ENCODE measurements around the gene BMS1.

BMS1 gene

DNA sequence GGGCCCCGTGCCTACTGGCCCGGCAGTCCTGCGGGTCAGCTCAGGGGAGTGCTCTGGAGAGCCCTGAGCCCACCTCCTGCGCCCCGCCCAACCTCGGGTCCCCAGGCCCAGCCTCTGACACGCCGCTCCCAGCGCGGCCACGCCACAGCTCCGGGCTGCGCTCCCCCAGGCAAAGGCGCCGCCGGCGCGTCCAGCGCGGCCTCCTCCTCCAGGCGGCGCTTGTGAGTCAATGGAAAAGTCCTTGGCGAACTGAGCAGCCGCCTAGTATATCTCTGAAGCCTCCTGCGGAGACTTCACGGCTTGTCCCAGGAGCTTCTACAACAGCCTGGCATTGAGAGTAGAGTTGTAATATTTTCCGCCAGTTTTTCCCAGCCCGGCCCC is 29.5 kb upstream of the BMS1 start:
- peak overlapping the region; percentile 46 for H3K4me3 ChIP-seq (ENCODE audit: low read length)
- TF ChIP-seq, protein P1, sequence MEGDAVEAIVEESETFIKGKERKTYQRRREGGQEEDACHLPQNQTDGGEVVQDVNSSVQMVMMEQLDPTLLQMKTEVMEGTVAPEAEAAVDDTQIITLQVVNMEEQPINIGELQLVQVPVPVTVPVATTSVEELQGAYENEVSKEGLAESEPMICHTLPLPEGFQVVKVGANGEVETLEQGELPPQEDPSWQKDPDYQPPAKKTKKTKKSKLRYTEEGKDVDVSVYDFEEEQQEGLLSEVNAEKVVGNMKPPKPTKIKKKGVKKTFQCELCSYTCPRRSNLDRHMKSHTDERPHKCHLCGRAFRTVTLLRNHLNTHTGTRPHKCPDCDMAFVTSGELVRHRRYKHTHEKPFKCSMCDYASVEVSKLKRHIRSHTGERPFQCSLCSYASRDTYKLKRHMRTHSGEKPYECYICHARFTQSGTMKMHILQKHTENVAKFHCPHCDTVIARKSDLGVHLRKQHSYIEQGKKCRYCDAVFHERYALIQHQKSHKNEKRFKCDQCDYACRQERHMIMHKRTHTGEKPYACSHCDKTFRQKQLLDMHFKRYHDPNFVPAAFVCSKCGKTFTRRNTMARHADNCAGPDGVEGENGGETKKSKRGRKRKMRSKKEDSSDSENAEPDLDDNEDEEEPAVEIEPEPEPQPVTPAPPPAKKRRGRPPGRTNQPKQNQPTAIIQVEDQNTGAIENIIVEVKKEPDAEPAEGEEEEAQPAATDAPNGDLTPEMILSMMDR (conservative IDR thresholded peaks at IDR 0.05; ENCODE audit: low read length): peak; percentile 69
- DNase-seq (ENCODE audit: low read depth): peak; percentile 61

DNA sequence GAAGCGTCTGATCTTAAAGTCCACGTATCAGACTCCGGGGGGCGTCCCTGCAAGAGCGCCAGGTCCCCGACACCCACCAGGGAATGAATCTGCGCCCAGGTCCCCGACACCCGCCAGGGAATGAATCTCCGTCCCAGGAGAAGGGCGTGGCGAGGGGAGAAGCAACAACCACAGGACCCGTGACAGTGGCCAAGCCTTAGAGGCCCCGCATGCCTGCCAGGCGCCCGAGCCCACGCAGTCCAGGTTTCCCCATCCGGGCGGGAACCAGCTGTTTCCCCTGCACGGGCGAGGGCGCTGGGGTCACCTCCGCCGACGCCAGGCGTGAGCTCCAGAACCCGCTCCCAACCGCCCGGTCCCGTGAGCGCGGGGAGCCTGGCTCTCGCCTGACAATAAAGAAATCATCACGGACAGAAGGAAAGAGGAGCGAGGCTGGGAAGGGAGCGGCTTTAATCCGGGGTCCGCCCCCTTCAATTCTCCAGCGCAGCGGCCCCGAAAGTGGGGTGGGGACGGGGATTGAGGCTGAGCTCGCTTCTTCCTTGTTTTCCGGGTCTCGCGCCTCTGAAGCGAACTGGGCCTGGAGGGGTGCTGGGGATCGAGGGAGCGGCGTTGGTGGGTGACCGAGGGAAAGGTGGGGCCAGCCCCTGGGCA is 29.0 kb upstream of the BMS1 start:
- DNase-seq (ENCODE audit: low read depth): no peak
- H3K4me3 ChIP-seq (ENCODE audit: low read length): peak overlapping the region; percentile 46
- TF ChIP-seq, protein P1 (conservative IDR thresholded peaks at IDR 0.05; ENCODE audit: low read length): no peak

DNA sequence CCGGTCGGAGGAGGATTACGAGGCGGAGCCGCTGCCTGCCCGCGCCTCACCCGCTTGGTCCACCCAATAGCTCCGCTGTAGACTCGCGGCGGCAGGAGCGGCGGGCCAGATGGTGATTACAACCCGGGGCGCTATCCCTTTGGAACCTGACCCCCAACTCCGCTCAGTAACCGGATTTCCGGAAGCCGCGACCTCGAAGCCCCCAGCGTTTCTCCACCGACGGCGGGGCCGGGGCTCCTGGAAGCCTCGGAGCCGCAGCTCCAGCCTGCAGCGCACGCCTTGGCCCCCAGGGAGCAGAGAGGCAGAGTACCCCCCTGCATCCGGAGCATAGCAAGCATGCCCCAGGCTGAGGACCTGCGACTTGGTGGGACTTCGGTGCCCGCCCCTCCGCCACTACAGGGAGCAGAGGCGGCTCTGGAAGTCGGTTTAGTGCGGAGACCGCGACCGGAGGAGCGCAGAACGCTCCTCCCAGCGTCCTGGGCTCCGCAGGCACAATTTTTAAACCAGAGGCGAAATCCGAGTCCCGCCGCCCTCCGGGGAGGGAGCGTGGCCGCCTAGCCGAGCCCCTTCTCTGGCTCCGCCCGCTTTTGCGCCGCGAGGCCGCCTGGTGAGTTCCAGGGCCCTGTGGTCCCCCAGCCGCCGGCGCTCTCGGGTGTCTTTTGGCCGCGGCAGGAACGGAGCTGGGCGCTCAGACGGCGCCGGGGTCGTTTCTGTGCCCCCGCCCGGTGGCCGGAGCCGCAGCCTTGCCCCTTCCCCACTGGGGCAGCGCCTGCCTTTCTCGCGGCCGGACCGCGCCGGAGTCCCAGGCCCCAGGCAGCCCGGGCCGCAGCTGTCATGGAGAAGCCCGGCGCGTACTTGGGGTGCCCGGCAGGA is 28.2 kb upstream of the BMS1 start:
- H3K4me3 ChIP-seq (ENCODE audit: low read length): peak overlapping the region; percentile 46
- TF ChIP-seq, protein P1 (conservative IDR thresholded peaks at IDR 0.05; ENCODE audit: low read length): no peak
- no peak for DNase-seq (ENCODE audit: low read depth)

DNA sequence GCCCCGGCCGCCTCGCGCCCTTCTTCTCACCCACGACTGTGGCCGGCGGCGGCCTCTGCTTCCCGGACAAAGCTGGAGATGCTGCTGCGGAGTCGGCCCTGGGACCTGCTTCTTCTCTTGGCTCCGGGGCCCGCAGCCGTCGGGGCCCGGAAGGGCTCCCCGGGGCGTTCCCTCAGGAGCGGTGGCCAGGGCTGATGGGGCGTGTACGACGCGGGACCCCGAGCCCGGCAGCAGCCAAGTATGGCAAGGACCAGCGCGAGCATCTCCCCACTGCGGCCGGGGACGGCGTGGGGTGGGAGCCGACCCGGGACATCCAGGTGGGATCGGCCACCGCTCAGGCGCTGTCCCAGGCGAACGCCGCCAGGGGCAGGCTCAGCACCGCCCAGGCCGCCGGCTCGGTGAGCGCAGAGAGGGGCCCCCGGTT is 27.6 kb upstream of the BMS1 start:
- no peak overlapping the region for H3K4me3 ChIP-seq (ENCODE audit: low read length)
- TF ChIP-seq, protein P1 (conservative IDR thresholded peaks at IDR 0.05; ENCODE audit: low read length): no peak

DNA sequence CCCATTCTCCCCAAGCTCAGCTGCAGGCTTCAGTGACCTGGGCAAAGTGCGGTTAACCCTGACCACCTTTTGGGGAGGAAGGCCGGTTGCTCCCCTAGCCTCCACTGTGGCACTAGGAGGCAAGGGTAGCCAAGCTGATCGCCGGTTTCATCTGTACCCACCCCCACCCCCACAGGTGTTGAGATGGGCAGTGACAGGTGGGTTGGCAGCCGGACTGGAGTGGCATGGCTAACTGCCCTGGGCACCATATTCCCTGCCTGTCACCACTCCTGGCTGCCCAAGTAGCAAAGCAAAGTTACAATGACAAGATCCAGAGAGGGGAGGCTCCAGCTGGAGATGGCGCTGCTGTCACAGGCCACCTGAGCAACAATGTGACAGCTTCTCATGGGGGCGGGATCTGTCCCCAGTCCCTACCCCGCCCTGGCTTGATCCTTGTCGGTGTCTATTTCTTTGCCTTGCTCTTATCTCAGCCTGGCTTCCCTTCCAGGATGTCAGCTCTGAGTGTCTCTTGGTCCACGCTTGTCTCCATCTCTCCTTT is 27.0 kb upstream of the BMS1 start:
- no peak for DNase-seq (ENCODE audit: low read depth)
- H3K4me3 ChIP-seq (ENCODE audit: low read length): no peak overlapping the region
- TF ChIP-seq, protein P1 (conservative IDR thresholded peaks at IDR 0.05; ENCODE audit: low read length): no peak

More for the DNA sequence above, 27.6 kb upstream of the BMS1 start:
- no peak for DNase-seq (ENCODE audit: low read depth)

DNA sequence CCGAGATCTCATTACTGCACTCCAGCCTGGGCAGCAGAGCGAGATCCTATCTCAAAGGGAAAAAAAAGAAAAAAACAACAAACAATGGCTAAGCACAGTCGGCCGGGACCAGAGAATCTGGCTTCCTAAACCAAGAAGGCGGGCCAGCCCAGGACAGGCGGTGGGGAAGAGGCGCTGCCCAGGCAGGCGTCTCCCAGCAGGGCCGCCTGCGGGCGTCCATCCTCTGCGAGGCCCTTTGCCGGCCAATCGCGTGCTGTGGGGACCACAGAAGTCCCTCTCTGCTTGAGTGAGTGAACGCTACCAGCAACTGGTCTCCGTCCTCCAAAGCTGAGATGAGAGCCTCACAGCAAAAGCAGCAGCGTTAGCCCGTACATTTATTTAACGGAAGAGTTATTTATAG is 14.7 kb upstream of the BMS1 start:
- DNase-seq (ENCODE audit: low read depth): no peak
- no peak overlapping the region for H3K4me3 ChIP-seq (ENCODE audit: low read length)
- TF ChIP-seq, protein P1 (conservative IDR thresholded peaks at IDR 0.05; ENCODE audit: low read length): no peak

Data from AG10803 (cell line).